Measurements from ENCODE around the gene LPO.

Gene LPO

DNA sequence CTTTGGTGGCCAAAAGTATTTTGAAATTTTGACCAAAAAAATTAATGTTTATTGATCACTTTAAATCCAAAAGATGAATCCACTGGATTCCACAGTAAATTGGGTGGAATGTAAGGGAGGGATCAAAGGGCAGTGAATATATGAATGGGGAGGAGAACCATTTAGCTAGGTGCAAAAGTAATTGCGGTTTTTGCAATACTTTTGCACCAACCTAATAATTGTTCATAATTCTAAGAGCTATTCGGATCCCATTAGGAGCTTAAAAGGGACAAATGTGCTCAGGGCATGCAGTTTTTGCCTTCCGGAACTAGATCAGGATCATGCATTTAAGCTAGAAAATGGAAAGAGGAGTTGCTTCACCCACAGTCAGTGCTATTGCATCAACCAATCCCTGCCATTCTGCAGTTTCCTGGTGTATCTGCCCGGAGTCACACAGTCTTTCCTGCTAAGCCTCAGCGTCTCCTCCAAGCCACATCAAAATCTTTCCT lies at the start of gene LPO:
Gene LPO (plus strand): TSS at position 438 of the 488 bp plus-strand sequence. CDS start 4,396 bp downstream, outside the sequence.
- no peak for TF ChIP-seq CTCF (IDR thresholded peaks at IDR 0.05; ENCODE audit: extremely low read depth, insufficient read depth, missing control alignments)
- in situ Hi-C loops (cut with MboI; ENCODE audit: low pct_unique_long_range_greater_than_20kb, low sequenced_read_pairs, unreplicated experiment): no loop called here
- no peak for DNase-seq (ENCODE audit: low spot score)

DNA sequence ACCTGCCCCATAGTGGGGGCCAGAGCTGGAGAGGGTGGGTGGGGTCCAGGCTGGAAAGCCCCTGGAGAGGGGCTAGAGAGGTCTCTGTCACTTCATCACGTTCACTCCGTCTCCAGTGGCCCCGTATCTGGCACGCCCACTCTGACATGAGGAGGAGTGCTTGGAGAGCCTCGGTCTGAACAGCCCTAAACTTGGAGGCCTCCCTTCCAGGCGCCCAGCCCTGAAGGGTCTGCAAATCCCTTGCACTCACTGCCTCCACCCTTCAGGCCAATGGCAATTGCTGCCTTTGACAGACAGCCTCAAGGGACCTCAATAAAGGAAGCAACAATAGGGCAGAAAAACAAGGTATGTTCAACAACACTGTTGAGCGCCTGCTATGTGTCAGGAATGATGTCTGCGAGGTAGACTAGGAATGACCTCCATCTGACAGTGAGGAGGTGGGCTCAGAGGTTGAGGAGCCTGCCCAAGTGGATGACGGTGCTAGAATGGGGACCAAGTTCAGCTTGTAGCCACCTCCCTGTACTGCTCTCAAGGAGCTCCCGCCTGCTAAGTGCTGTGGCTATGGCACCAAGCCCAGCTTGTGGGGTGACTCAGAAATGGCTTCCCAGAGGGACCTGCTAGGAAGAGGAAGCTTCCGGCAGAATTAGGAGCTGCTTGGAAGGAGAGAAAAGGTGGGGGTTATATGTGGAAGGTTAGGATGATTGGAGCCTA lies 48.8 kb upstream of the LPO start:
- no peak for DNase-seq (ENCODE audit: low spot score)
- TF ChIP-seq CTCF (IDR thresholded peaks at IDR 0.05; ENCODE audit: extremely low read depth, insufficient read depth, missing control alignments): no peak
- in situ Hi-C loops (cut with MboI; ENCODE audit: low pct_unique_long_range_greater_than_20kb, low sequenced_read_pairs, unreplicated experiment): no loop called here

DNA sequence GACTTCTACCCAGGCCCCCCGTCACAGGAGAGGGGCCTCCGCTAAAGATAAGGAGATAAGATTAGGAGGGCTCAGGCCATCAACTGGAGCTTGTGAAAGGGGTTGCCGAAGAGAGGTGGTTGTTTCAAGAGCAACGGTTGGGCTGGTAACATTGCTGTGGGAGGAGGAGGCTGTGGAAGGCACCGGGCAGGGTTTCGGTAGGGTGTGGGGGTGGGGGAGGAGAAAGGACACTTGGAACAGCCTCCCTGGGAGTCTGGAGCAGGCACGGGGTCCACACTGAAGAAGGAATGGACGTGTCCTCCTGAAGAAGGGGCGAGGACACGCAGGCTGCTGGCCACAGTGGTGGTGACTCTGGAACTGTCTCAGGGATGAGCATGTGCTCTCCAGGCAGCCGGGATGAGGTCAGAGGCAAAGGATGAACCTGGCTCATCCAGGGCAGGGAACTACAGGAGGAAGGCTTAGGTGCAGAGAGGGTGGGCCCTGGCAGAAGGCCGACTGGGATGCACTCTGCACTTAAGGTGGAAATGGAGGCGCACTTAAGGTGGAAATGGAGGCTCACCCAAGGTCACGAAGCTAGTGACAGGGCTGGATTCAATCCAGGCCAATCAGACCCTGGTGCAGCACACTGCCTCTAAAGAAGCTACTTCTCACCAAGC lies 47.0 kb upstream of the LPO start:
- DNase-seq (ENCODE audit: low spot score): no peak
- in situ Hi-C loops (cut with MboI; ENCODE audit: low pct_unique_long_range_greater_than_20kb, low sequenced_read_pairs, unreplicated experiment): no loop called here
- no peak for TF ChIP-seq CTCF (IDR thresholded peaks at IDR 0.05; ENCODE audit: extremely low read depth, insufficient read depth, missing control alignments)

GRCh38 chr17:58192612-58193011 lies 45.8 kb upstream of the LPO start, which contains the start of gene EPX:
Gene EPX (plus strand): TSS chr17:58192726. CDS start chr17:58192847, 121 bp downstream.
- no peak for TF ChIP-seq CTCF (IDR thresholded peaks at IDR 0.05; ENCODE audit: extremely low read depth, insufficient read depth, missing control alignments)
- DNase-seq (ENCODE audit: low spot score): no peak
- in situ Hi-C loops (cut with MboI; ENCODE audit: low pct_unique_long_range_greater_than_20kb, low sequenced_read_pairs, unreplicated experiment): no loop called here

- in situ Hi-C loops (cut with MboI; ENCODE audit: low pct_unique_long_range_greater_than_20kb, low sequenced_read_pairs, unreplicated experiment): no loop called here
- no peak for DNase-seq (ENCODE audit: low spot score)
- no peak for TF ChIP-seq CTCF (IDR thresholded peaks at IDR 0.05; ENCODE audit: extremely low read depth, insufficient read depth, missing control alignments)
Measured at GRCh38 chr17:58193641-58194255, 44.6 kb upstream of the LPO start.

DNA sequence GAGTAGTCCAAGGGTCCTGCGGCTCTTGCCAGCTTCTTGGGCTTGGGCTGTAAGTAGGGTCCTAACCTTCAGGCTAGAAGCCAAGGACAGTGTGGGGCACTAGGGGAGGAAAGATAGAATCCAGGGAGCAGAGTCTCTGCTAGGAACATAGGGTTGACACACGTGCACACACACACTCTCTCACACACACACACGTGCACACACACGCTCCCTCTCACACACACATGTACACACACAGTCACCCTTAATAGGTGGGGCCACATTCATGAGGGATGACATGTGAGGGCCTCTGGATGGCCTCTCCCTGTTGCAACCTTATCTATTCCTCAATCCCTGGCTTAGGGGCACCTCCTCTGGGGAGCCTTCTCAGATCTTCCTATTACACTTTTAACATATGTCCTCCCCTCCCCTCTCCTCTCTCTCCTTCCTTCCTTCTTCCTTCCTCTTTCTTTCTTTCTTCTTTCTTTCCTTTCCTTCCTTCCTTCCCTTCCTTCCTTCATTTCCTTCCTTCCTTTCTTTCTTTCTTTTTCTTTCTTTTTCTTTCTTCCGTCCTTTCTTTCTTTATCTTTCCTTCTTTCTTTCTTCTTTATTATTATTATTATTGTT lies 42.8 kb upstream of the LPO start:
- in situ Hi-C loops (cut with MboI; ENCODE audit: low pct_unique_long_range_greater_than_20kb, low sequenced_read_pairs, unreplicated experiment): no loop called here
- DNase-seq (ENCODE audit: low spot score): no peak
- no peak for TF ChIP-seq CTCF (IDR thresholded peaks at IDR 0.05; ENCODE audit: extremely low read depth, insufficient read depth, missing control alignments)

All from GM13977 (cell line).